GM21576 (cell line): ENCODE results near the gene TFEB.
A peak's percentile ranks its signal among the peaks of the same experiment; 100 is the strongest.

Experiments used
- ATAC-seq: cut with Tn5 transposase; IDR thresholded peaks from one replicate; pipeline ENCODE4 v1.9.1; 2021; ENCODE audit warnings: mild to moderate bottlenecking, moderate library complexity; ENCODE audit not compliant: unreplicated experiment

Gene TFEB

GRCh38 chr6:41692730-41693129, 42.7 kb downstream of the TFEB start:
- no peak for ATAC-seq

DNA sequence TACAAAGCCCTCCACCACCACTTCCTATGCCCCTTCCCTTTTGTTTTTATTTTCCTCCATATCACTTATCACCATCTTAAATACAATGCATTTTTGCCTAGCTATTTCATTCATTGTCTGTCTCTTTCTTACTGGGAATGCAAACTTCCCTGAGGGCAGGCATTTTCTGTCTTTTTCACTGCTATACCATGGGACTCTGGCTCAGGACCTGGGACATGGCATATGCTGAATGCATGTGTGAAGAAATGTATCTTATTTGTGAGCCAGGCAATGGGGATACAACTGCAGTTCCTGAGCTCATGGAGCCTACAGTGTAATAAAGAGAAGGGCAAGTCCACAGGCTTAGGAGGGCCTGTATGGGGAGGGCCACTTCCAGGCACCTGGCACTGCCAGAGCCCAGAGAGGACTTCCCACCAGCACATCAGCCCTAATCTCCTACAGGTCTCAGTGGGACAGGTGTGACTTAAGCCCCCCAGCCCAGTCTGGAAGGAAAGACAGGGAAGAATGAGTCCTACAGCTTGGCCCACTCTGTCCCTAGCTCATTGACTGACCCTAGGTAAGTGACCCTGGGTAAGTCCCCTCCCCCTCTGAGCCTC, 43.2 kb downstream of the TFEB start:
- no peak for ATAC-seq

DNA sequence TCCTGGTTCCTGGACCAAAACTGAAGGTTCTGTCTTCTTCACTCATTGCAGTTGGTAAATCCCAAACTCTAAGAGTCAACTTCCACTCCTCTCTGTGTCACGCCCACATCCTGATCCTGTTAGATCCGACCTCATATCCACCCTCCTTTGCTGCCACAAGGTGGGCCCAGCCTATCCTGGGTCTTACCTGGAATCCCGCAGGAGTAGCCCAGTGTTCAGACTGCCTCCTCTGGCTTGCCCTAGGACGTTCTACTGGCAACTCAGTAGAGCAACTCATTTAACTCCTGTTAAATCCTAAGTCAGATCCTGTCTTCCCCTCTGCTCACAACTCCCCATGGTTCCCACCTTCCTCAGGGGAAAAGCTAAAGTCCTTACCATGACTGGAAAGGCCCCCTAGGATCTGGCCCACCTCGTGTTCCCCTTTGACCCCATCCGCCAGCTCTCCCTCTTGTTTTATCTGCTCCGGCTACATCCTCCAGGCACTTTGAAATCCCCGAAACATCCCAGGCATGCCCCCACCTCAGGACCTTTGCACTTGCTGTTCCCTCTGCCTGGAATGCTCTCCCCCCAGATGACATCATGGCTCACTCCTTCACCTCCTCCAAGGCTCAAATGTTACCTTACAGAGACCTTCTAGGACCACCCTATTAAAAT, 43.9 kb downstream of the TFEB start:
- ATAC-seq: no peak

GRCh38 chr6:41690541-41691330, 44.7 kb downstream of the TFEB start:
- no peak for ATAC-seq

- ATAC-seq: no peak
These were observed 46.0 kb downstream of the TFEB start for GRCh38 chr6:41689171-41690008.

DNA sequence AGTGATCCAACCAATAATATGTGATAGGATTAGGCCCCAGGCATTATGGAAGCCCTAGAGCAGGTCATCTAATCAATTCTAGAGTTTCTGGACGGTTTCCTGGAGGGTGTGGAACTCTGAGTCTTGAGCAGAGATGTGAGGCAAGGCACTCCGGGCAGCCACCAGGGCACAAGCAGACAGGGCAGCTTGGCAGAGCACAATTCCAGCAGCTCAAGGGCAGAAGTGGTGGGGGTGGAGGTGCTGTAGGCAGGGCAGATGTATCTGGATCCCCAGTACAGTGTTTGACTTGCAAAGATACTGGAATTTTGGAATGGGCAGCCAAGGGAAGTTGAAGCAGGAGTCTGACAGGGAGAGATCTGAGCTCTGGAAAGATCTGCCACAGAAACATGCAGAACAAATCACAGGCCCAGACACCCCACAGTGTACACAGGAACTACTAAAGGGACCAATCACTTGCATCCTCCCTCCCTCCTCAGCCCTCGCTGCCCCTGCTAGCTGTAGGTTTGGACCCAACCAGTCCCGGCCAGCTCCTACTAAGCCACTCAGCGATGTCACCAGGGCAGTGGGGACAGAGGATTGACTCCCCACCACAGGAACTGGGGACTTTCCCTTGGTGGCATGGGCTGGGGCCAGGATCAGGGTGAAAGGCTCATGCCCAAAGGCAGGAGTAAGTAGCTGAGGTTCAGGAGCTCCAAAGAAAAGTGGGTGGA, 47.0 kb downstream of the TFEB start:
- no peak for ATAC-seq

DNA sequence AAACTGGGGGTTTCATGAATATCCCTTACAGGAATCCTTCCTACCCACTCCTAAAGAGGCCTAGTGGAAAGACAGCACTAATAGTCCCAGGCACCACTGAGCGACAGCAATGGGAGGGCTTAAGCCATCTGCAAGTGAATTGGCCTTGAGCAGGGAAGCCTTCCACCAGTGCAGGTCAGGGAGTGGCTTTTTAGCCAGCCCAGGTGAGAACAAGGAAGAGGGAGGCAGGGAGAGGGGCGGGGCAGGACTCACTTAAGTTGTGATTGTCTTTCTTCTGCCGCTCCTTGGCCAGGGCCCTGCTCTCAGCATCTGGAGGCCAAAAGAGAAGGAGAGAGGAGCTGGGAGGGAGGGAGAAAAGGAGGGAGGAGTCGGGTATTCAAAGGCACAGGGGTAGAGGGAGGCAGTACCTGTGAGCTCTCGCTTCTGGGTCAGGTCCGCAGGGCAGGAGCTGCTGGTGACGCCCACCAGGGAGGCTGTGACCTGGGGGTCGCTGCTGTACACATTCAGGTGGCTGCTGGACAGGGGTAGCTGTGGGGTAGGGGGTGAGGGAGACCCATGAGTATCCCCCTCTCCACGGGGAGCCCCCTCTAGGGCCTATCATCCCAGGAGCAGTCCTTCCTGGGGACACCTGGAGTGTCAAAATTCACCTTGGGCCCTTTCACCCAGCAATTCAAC, 47.8 kb downstream of the TFEB start:
- no peak for ATAC-seq

DNA sequence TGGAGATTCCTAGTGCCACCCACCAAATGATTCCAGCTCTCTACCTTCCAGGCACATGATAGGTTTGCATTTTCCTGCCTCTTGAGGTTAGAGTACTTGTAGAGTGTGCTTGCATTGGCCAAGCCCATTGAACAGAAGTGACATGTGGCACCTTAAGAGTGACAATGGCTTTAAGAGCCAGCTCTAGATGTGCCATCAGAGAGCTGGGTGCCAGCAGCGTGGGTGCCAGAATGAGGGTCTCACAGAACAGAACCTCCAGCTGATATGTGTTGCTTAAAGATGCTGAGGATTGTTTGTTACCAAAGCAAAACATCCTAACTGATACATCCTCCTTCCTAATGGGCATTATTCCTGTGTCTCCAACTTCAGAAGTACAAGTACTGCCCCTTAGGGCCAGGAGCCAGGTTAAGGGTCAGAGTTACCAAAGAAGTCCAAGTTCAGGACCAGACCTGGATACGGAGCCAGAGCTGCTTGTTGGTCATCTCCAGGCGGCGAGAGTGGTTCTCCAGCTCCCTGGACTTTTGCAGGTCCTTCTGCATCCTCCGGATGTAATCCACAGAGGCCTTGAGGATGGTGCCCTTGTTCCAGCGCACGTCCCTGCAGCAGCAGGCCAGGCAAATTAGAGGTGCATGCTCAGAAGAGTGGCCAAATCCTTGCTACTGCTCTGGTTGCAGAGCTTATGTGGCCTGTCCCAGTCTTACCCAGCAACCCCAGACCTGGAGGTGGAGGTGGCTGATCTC, 49.6 kb downstream of the TFEB start:
- no peak for ATAC-seq

GRCh38 chr6:41684311-41685180, 50.9 kb downstream of the TFEB start:
- ATAC-seq: no peak

GRCh38 chr6:41683523-41684310, 51.7 kb downstream of the TFEB start:
- no peak for ATAC-seq

DNA sequence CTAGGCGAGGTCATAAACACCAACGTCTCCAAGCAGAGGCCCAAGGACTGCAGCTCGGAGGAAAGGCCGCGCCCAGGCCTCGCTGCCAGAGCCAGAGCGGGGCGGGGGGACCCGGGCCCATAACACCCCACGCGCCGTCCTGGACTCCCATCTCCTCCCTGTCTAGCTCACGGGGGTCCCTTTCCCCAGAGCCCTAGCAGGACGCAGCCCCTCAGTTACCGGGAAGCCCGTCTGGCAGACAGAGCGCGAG, 52.2 kb downstream of the TFEB start:
- no peak for ATAC-seq

- ATAC-seq: no peak
These were observed 52.7 kb downstream of the TFEB start for GRCh38 chr6:41682497-41683272.

DNA sequence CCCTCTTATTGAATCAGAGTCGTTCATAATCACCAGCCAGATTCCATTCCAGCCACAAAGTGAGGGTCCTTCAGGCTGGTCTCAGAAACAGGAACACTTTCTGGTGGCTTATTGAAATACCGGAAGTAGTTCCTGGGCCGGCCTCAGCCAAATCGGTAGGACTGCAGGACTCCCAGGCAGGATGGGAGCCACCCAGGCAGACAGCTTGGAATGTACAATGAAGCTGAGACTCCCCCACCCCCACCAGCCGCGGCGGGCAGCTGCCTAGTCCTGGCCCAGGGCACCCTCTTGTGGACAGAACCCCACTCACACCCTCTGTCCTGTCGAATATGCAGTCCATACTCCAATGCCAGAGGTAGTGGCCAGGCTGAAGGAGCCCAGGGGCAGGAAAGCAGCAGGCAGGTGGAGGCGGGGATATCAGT, 53.3 kb downstream of the TFEB start:
- ATAC-seq: peak; percentile 48

DNA sequence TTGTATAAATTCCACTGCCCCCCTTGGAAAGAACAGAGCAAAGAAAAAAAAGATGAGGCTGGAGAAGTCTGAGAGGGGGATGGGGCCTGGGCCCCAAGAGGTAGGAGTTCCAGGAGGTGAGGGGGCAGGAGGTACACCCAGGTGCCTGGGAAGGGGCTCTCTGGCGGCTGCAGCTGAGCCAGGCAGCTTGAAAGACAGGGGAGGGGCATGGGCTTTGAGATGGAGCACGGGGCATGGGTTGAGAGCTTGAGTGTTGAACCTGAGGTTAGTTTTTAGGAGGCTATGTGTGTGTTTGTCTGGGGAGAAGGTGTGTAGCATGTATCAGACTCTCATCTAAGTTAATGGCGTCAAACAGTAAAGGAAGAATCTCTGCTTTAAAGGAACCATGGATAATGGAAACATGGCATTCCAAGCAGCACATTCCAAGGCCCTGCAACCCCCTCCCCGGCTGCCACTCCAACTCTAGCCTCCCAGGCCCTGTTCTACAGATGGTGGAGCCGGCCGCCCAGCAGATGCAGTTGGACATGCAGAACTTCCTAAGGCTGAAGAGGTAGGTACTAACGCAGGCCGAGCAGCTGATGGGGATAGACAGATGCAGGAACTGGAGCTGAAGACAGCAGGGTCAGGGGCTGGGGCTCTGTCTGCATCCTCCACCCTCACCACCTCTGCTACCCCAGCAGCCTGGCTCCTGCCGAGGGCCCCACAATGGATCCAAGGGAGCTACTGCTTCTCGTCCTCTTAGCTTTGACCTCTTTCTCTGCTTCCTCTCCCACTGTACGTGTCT, 55.0 kb downstream of the TFEB start:
- no peak for ATAC-seq

DNA sequence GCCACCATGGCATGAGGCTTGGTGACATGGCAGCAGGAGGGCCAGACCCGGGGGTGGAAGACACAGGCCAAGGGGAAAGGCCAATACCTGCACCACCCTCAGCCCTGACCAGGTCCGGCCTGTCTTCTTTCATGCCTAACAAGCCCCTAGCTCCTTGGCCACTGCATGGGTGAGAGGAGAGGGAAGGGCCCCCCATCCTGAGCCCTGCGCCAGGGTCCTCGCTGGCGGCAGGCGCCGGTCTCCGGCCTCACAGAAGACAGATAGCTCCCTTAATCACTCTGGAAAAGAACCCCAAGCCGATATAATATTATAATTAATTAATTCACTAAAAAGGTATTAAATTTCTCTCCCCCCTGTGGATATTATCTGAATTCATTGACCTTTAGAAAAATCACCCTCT, 55.7 kb downstream of the TFEB start:
- ATAC-seq: no peak

DNA sequence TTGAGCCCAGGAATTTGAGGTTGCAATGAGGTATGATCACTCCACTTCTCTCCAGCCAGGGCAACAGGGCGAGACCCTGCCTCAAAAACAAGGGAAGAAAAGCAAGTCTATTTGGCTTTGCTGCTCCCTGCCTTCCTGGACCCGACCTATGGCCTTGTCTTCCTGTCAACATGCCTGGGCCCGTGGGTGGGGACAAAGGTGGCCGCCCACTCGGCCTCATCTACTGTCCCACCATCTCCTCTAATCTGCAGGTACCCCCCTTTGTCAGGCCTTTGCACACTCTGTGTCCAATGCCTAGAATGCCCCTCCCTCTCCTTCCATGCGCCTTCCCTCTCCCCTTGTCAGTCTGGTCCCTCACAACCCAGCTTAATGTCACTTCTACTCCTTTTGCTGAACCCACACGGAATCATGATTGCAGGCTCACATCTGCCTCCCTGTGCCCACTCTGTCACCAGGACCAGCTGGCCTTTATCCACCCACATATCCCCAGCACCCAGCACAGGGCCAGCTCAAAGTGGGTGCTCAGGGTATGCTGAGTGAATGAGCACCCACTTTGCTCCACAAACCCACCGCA, 56.8 kb downstream of the TFEB start:
- ATAC-seq: no peak
